PC-3 (cell line): Measurements from ENCODE around the gene TOMM20. TPM values are rescaled to one million over a fixed set of nuclear protein-coding genes. Genes with fewer than 3 reads are reported as not detected.

ENCODE experiments used
- ATAC-seq: fragments of 200-7000 bp; cut with Tn5 transposase; 2 replicates; pipeline ENCODE4 v1.9.1; 2020; ENCODE audit warnings: mild to moderate bottlenecking, moderate library complexity
- BruUV-seq: library from RNA; stranded (reverse); fragments of 400-500 nt; replicated peaks from 2 replicates; lab custom pipeline; 2021; lab: Mats Ljungman, UMichigan
- CTCF ChIA-PET: fragments of 300-600 bp; sonication (Branson Sonifier 250); formaldehyde crosslinking; loops from one replicate; lab custom pipeline; 2022; ENCODE audit warnings: antibody characterized with exemption; lab: Charles Lee
- POLR2A ChIA-PET: fragments of 300-600 bp; sonication (Branson Sonifier 250); formaldehyde crosslinking; loops from one replicate; lab custom pipeline; 2022; ENCODE audit warnings: antibody characterized with exemption; ENCODE audit not compliant: unreplicated experiment; lab: Charles Lee
- DNase-seq: peaks from one replicate; pipeline ENCODE4 v3.0.0-alpha.2; 2015
- H2AFZ ChIP-seq: fragments of 300-600 bp; sonication (generic); 2 replicates; pipeline ENCODE4 v1.6.0; 2016; ENCODE audit warnings: antibody characterized with exemption, low read length
- H3F3A ChIP-seq: fragments of 300-600 bp; sonication (generic); one replicate; pipeline ENCODE4 v1.6.0; 2017; ENCODE audit warnings: antibody characterized with exemption, low read length, control low read depth, mild to moderate bottlenecking; ENCODE audit not compliant: unreplicated experiment
- H3K27ac ChIP-seq: fragments of 300-600 bp; sonication (generic); 2 replicates; pipeline ENCODE4 v1.5.1; 2016; ENCODE audit warnings: mild to moderate bottlenecking, low read length
- H3K27me3 ChIP-seq: fragments of 300-600 bp; sonication (generic); 2 replicates; pipeline ENCODE4 v1.6.1; 2016; ENCODE audit warnings: low read length, mixed read lengths
- H3K36me3 ChIP-seq: fragments of 300-600 bp; sonication (generic); 2 replicates; pipeline ENCODE4 v1.6.1; 2016; ENCODE audit warnings: low read depth, mixed run types, low read length, mixed read lengths
- H3K4me1 ChIP-seq: fragments of 300-600 bp; sonication (generic); 2 replicates; pipeline ENCODE4 v1.5.1; 2016; ENCODE audit warnings: low read length; ENCODE audit not compliant: insufficient read depth
- H3K4me2 ChIP-seq: fragments of 300-600 bp; sonication (generic); 2 replicates; pipeline ENCODE4 v1.6.0; 2016; ENCODE audit warnings: low read length
- H3K4me3 ChIP-seq: fragments of 300-600 bp; sonication (generic); 2 replicates; pipeline ENCODE4 v1.5.1; 2016; ENCODE audit warnings: mild to moderate bottlenecking, low read length, mixed read lengths
- H3K79me2 ChIP-seq: fragments of 300-600 bp; sonication (generic); 2 replicates; pipeline ENCODE4 v1.6.1; 2017; ENCODE audit warnings: low read length, mixed read lengths
- H3K9ac ChIP-seq: fragments of 300-600 bp; sonication (generic); 2 replicates; pipeline ENCODE4 v1.6.0; 2016; ENCODE audit warnings: mild to moderate bottlenecking, low read length
- H3K9me2 ChIP-seq: fragments of 300-600 bp; sonication (generic); replicated peaks from 2 replicates; pipeline ENCODE4 v1.6.1; 2016; ENCODE audit warnings: mixed run types, low read length, mixed read lengths
- H3K9me3 ChIP-seq: fragments of 300-600 bp; sonication (generic); 2 replicates; pipeline ENCODE4 v1.6.1; 2016; ENCODE audit warnings: low read length, mixed read lengths
- H4K20me1 ChIP-seq: fragments of 300-600 bp; sonication (generic); 2 replicates; pipeline ENCODE4 v1.6.1; 2016; ENCODE audit warnings: low read length, mixed read lengths
- CTCF ChIP-seq: fragments of 300-600 bp; sonication (generic); conservative IDR thresholded peaks from 2 replicates; pipeline ENCODE4 v1.5.1; 2017; ENCODE audit warnings: antibody characterized with exemption, low read depth, mild to moderate bottlenecking, low read length
- EZH2 ChIP-seq: fragments of 300-600 bp; sonication (generic); IDR thresholded peaks from one replicate; pipeline ENCODE4 v1.6.1; 2017; ENCODE audit warnings: antibody characterized with exemption, mild to moderate bottlenecking, low read length; ENCODE audit not compliant: unreplicated experiment
- EZH2phosphoT487 ChIP-seq: fragments of 300-600 bp; sonication (generic); IDR thresholded peaks from 2 replicates; pipeline ENCODE4 v1.6.1; 2018; ENCODE audit warnings: mild to moderate bottlenecking, antibody characterized with exemption, low read length, borderline replicate concordance
- intact Hi-C: fragments of 100-400 bp; cut with micrococcal nuclease; formaldehyde crosslinking; loops from 2 replicates; pipeline ENCODE4 v1.9.0; 2023
- total RNA-seq: library from RNA; depleted of rRNA; stranded (reverse); fragments of >200 nt; gene quantifications from 2 replicates; pipeline ENCODE4 v1.2.3, GENCODE V29; 2014

TOMM20 gene
- total RNA-seq, 1 experiment from 2014 or later = 48.0 TPM

GRCh38 chr1:235124111-235124510 lies 4.5 kb downstream of the TOMM20 start:
- POLR2A ChIA-PET = no interaction called here
- peaks cover 54% of the 10 kb centered on the region for H4K20me1 ChIP-seq
- TF ChIP-seq EZH2 (no peak), EZH2phosphoT487 (no peak), CTCF (no peak)
- CTCF ChIA-PET = no interaction called here
- H3F3A ChIP-seq = no peaks in the 10 kb centered on the region
- intact Hi-C loops = no loop called here
- H3K27me3 ChIP-seq = no peaks in the 10 kb centered on the region
- H3K4me1 ChIP-seq = peaks cover 3% of the 10 kb centered on the region; the same call in 1 of the 2 replicates
- DNase-seq (no peak), ATAC-seq (no peak)
- no peaks in the 10 kb centered on the region for H3K9me2 ChIP-seq
- no peak overlapping the region for H3K4me3 ChIP-seq
- BruUV-seq = no TSS peak
- H2AFZ ChIP-seq = no peak overlapping the region
- peaks cover 96% of the 10 kb centered on the region for H3K79me2 ChIP-seq
- H3K9me3 ChIP-seq = no peaks in the 10 kb centered on the region
- no peak overlapping the region for H3K27ac ChIP-seq
- H3K9ac ChIP-seq = no peak overlapping the region
- peaks cover 23% of the 10 kb centered on the region for H3K36me3 ChIP-seq
- H3K4me2 ChIP-seq = no peak overlapping the region

GRCh38 chr1:235122348-235122747 lies 6.3 kb downstream of the TOMM20 start:
- H3F3A ChIP-seq = no peaks in the 10 kb centered on the region
- H3K4me1 ChIP-seq = no peaks in the 10 kb centered on the region
- peaks cover 55% of the 10 kb centered on the region for H4K20me1 ChIP-seq
- ATAC-seq = no peak
- DNase-seq = no peak
- H3K79me2 ChIP-seq = peaks cover 93% of the 10 kb centered on the region
- no peaks in the 10 kb centered on the region for H3K27me3 ChIP-seq
- BruUV-seq = no TSS peak
- no peak overlapping the region for H3K27ac ChIP-seq
- H3K9ac ChIP-seq = no peak overlapping the region
- no peaks in the 10 kb centered on the region for H3K9me2 ChIP-seq
- H3K9me3 ChIP-seq = no peaks in the 10 kb centered on the region
- peaks cover 41% of the 10 kb centered on the region for H3K36me3 ChIP-seq
- intact Hi-C loops = no loop called here
- no peak overlapping the region for H3K4me2 ChIP-seq
- ChIA-PET POLR2A (interaction anchor here (0.6 kb wide), 1 partner anchor 511 kb away, joined by 3 read pairs; no protein-coding TSS in a partner anchor), CTCF (interaction anchor here (1.0 kb wide), 1 partner anchor 18 kb away, joined by 5 read pairs; no protein-coding TSS in a partner anchor)
- TF ChIP-seq EZH2 = no peak
- TF ChIP-seq EZH2phosphoT487 = no peak
- TF ChIP-seq CTCF = no peak
- no peak overlapping the region for H2AFZ ChIP-seq
- H3K4me3 ChIP-seq = no peak overlapping the region

GRCh38 chr1:235113183-235113917 lies 15.3 kb downstream of the TOMM20 start:
- TF ChIP-seq EZH2phosphoT487 (no peak), CTCF (no peak), EZH2 (no peak)
- no peak for ATAC-seq
- Histone ChIP-seq H3K4me1 (no peaks in the 10 kb centered on the region), H4K20me1 (0 out of 2 replicates have a peak, but pooled peaks cover 20% of the 10 kb centered on the region), H3K36me3 (peaks cover 62% of the 10 kb centered on the region), H3K79me2 (peaks cover 25% of the 10 kb centered on the region; the same call in 1 of the 2 replicates), H3K27me3 (no peaks in the 10 kb centered on the region), H2AFZ (no peak overlapping the region), H3F3A (no peaks in the 10 kb centered on the region), H3K9me3 (no peaks in the 10 kb centered on the region), H3K4me2 (no peak overlapping the region), H3K9ac (no peak overlapping the region), H3K27ac (no peak overlapping the region), H3K4me3 (no peak overlapping the region), H3K9me2 (no peaks in the 10 kb centered on the region)
- ChIA-PET CTCF (no interaction called here), POLR2A (no interaction called here)
- DNase-seq = no peak
- intact Hi-C loops = no loop called here
- BruUV-seq = no TSS peak
